CD4-positive, alpha-beta T cell treated with Interleukin-17A for 4 hours (primary cell): Measurements from ENCODE around the gene PEAR1.

Source experiments
- DNase-seq: peaks from one replicate; pipeline ENCODE4 v3.0.0-alpha.2; 2020; ENCODE audit warnings: mixed read lengths

PEAR1 gene

DNA sequence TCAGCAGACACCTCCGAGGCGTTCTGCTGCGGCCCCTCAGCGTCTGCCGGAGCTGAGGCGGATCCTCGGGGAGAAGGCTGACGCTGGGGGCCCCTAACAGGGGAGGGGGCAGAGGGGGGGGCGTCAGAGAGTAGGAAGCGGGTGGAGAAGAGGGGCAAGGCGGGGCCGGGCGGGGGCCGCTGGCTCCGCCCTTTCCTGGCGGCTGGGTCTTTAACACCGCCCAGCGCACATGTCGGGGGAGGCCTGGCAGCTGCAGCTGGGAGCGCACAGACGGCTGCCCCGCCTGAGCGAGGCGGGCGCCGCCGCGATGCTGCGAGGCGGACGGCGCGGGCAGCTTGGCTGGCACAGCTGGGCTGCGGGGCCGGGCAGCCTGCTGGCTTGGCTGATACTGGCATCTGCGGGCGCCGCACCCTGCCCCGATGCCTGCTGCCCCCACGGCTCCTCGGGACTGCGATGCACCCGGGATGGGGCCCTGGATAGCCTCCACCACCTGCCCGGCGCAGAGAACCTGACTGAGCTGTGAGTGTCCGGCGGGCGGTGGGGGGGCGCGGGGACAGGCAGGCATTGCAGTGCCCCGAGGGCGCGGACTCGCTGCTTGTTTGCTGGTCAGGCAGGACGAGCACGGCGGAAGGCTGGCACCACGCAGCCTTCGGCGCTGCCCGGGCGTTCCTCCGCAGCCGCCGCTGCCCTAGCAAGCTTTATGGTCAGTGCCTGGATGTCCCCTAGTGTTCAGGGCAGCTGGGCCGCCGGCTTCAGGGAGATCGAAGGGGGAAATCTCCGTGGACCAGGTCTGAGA is 32.7 kb upstream of the PEAR1 start, which contains the start of gene NTRK1:
TSS of gene NTRK1 (plus strand) at position 238 of the 796 bp plus-strand sequence. CDS start at position 308, 70 bp downstream.
- DNase-seq: peak; percentile 70

GRCh38 chr1:156862584-156862983 is 30.9 kb upstream of the PEAR1 start:
- DNase-seq: no peak

DNA sequence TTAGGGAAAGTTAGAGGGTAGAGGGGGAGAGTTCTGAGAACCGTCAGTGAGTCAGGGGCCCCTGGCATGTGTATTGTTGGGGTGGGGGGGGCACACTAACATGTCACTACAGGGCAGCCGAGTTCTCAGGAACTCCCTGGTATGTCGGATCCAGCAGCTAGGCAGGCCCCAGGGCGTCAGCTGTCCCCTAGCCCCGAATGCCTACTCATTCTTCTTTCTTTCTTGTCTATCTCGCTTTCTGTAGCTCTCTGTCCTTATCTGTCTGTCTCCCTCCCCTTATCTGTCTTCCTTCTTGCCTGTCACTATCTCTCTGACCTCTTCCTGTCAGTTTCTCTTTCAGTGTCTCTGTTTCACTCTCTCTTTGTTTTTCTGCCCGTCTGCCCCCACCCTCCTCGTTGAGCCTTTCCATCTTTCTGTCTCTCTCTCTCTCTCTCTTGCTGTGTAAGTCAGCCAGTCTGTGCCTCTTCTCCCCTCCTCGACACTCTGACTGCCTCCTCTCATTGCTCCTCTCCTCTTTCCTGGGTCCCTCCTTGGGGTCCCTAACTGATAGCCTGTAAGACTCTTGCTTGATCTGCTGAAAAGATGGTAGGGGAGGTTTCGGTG is 30.4 kb upstream of the PEAR1 start:
- no peak for DNase-seq

DNA sequence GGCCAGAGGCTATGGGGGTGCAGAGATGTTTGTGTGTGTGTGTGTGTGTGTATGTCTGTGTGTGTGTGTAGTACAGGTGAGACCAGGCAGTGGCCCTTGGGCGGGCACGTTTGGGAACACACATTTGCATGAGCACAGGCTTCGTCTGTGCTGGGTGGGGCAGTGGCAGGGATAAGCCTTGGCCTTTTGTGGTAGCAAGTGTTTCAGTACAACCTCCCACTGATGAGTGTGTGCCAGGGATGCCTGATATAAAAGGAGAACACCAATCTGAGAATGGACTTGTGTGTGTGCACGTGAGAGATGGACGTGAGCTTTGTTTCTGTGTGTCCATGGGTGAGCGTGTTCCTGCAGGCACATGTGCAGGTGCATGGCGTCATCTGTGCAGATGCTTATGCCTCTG is 29.9 kb upstream of the PEAR1 start:
- no peak for DNase-seq

- DNase-seq: no peak
Observed at GRCh38 chr1:156864796-156865195, 28.7 kb upstream of the PEAR1 start.

GRCh38 chr1:156865258-156865657 is 28.3 kb upstream of the PEAR1 start:
- DNase-seq: no peak

DNA sequence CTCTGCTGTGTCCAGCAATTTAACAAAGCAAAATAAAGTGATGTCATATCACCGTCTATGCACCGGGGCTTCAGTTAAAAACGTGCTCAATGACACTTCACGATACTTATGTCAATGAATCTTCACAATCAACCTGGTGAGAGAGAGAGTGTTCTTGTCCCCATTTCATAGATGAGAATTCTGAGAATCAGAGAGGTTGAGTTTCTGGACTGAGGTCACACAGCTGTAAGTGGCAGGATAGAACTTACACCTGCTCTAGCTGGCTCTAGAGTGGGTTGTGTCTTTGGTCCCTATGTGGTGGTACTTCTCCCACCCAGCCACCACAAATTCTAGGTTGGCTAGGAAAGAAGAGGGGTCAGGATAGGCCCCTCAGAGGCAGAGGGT is 27.7 kb upstream of the PEAR1 start:
- no peak for DNase-seq

GRCh38 chr1:156866249-156866909 is 27.1 kb upstream of the PEAR1 start:
- no peak for DNase-seq

DNA sequence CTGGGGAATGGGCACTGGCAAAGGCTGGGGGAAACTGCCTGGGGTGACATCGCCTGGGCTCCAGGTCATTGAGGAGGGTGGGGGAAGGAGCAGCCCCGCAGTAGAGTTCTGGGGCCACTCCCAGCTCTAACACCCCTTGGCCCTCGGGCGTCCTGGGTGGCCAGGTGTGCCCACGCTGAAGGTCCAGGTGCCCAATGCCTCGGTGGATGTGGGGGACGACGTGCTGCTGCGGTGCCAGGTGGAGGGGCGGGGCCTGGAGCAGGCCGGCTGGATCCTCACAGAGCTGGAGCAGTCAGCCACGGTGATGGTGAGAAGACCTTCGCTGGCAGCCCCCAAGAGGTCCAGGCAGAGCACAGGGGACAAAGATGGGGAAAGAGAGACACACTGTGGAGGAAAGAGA is 25.2 kb upstream of the PEAR1 start:
- DNase-seq: no peak

DNA sequence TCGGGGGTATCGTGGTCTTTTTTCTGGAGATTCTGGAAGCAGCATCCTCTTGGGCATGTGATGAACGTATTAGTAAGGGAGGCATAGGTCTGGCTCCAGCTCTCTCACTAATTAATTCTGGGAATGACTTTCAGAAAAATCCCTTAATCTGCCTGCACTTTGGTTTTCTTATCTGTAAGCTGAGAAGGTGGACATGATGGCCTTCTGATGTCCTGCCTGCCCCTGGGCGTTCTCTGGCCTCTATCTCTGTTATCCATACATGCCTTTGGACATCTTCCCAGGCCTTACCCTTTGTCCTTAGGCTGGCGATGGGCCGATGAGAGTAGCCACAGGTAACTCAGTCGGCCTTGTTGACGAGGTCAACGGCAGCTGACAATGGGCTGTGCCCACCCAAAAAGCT is 24.1 kb upstream of the PEAR1 start:
- no peak for DNase-seq

- no peak for DNase-seq
Observed at GRCh38 chr1:156873659-156874058, 19.9 kb upstream of the PEAR1 start.

DNA sequence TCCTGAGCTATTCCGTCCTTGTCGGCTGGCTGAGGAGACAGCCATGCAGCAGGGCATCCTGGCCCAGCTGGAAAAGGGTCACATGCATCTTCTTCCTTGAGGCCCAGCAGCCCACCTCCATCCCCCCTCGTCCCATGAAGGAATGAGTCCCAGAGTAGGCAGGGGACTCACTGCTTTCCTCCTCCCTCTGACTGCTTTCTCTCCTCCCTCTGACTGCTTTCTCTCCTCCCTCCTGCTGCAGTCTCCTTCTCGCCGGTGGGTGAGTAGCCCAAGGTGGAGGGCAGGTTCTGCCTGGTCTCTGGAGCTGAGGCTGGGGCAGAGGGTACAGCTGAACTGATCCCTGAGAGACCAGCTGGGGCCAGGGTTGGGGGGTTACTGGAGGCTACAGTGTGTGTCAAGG is 19.4 kb upstream of the PEAR1 start:
- DNase-seq: no peak

GRCh38 chr1:156874572-156875340 is 18.8 kb upstream of the PEAR1 start:
- DNase-seq: no peak

DNA sequence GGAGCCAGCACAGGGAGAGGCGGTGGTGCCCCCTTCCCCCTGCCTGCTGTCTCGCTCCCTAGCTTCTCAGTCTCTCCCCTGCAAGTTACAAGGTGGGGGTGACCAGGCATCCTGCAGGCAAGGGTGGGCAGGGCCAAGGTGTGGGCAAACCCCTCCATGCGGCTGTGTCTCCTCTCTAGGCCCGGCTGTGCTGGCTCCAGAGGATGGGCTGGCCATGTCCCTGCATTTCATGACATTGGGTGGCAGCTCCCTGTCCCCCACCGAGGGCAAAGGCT is 18.2 kb upstream of the PEAR1 start:
- DNase-seq: no peak

GRCh38 chr1:156876281-156876680 is 17.2 kb upstream of the PEAR1 start:
- DNase-seq: no peak

DNA sequence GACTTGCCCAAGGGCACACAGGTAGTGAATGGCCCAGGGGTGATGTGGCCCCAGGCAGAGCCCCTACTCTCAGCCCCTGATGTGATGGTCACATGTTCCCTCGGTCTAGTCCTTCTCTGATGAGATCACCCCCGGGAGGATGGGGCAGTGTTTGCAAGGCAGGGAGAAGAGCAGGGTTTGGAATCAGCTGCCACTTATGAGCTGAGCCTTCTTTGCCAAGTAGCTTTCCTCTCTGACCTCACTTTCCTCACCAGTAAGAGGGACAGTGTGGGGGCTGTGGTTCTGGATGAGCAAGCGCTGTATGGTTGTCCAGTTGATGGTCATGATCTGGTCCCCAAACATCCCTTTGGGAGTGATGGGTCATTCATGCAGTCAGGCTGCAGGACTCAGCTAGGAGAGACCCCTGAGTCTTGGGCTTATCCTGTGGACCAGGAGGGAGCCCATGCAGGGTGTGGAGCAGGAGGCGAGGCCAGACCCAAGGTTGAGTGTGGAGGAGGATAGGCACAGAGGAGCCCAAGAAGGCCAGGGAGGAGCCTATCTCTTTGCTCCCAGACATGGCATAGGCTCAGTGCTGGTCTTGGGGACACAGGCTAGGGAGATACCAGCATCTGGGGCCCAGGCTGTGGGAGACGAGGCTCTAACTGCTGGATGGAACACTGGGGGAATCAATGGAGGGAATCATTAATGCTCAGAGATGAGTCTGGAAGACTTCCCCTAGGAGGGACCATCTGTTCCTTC is 15.9 kb upstream of the PEAR1 start:
- DNase-seq: no peak

GRCh38 chr1:156879876-156880275 is 13.6 kb upstream of the PEAR1 start:
- no peak for DNase-seq

- no peak for DNase-seq
Observed at GRCh38 chr1:156880473-156880872, 13.0 kb upstream of the PEAR1 start.

DNA sequence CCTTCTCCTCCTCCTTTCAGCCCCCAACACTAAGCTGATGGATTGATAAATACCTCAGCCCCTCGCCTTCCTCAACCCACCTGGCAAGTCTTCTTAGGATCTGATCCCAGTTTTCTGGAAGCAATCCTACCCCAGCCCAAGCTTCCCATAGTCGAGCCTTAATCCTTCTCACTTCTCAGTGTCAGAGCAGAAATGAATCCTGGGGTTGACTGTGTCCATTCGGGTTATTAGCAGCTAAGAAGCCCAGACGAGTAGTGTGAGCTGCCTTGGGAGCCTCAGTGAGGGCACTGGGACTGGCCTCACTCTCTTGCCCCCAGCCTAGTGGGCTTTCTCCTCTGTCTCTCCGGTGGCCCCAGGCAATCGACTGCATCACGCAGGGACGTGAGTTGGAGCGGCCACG is 12.4 kb upstream of the PEAR1 start:
- DNase-seq: no peak

GRCh38 chr1:156881663-156882062 is 11.9 kb upstream of the PEAR1 start:
- no peak for DNase-seq

DNA sequence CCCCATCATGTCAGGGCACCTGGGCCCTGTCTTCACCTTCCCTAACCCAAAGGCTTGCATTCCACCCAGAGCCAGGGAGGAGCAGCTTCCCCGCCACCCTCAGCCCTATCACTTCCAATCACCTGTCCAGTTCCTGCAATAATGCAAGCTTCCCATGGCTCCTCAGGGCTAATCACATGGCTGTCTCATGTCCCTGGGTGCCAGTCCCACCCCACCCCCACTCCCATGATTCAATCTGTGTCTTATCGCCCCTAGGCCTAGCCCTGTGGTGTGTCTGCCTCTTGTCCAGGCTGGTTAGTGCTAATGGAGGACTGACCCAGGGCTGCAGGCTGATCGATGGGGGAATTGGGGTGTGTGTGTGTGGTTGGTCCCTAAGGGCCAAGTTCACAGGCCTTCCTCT is 11.0 kb upstream of the PEAR1 start:
- DNase-seq: no peak

DNA sequence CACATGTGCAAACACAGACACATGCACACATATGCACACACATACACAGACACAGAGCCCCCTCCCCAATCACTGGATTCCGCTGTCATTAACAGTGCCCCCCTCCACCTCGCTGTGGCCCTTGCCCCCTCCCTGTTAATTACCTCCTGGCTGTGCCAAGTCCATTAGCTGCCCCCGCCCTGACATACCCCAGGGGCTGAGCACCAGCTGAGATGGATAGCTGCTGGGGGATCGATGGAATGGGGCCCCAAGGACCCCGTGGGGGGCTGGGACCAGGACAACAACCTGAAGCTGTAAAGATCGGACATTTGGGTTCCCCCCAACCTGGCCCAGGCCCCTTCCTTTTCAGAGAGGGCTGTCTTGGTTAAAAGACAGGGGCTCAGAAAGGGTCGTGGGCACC is 9.6 kb upstream of the PEAR1 start:
- DNase-seq: no peak
